Gastrocnemius medialis (tissue), 4 donors: Measurements from ENCODE around the gene ATF4. TPM values are rescaled to one million over a fixed set of nuclear protein-coding genes. Genes with fewer than 3 reads are reported as not detected.

Experiments
- ATAC-seq, 2 donors: fragments of 150-250 bp; one replicate each; pipeline ENCODE4 v1.9.1; 2016
- DNase-seq, 2 donors: peaks; one replicate each; pipeline ENCODE4 v3.0.0-alpha.2; 2019
- H3K27ac ChIP-seq, 4 donors: fragments of 200-600 bp; sonication (generic); 1 replicate in 1 of 4; 2 replicates in 3 of 4; pipeline ENCODE4 v1.5.1; 2016 to 2018; ENCODE audit warnings: mild to moderate bottlenecking in 2 of 4, moderate library complexity in 1 of 4
- H3K27me3 ChIP-seq, 3 donors: fragments of 200-600 bp; sonication (generic) in 2 of 3; 1 replicate in 1 of 3; 2 replicates in 2 of 3; pipeline versions ENCODE4 v1.5.1 to v1.6.0; 2016 to 2019; ENCODE audit warnings: mild to moderate bottlenecking in 1 of 3, moderate library complexity in 1 of 3
- H3K36me3 ChIP-seq, 2 donors: fragments of 200-600 bp; sonication (generic) in 1 of 2; one replicate each; pipeline ENCODE4 v1.5.1; 2017 to 2018
- H3K4me1 ChIP-seq, 2 donors: fragments of 200-600 bp; sonication (generic) in 1 of 2; one replicate each; pipeline ENCODE4 v1.5.1; 2016 to 2017; ENCODE audit warnings: mild to moderate bottlenecking in 2 of 2
- H3K4me3 ChIP-seq, 4 donors: fragments of 200-600 bp; sonication (generic) in 3 of 4; 1 replicate in 1 of 4; 2 replicates in 3 of 4; pipeline ENCODE4 v1.5.1; 2016 to 2019; ENCODE audit warnings: mild to moderate bottlenecking in 2 of 4
- H3K9me3 ChIP-seq, 3 donors: fragments of 200-600 bp; sonication (generic) in 2 of 3; 1 replicate in 1 of 3; 2 replicates in 2 of 3; pipeline ENCODE4 v1.5.1; 2016 to 2019
- CTCF ChIP-seq, 5 experiments: fragments of 450-650 bp in 3 of 5; fragments of 200-600 bp in 2 of 5; sonication (generic) in 2 of 5; IDR thresholded peaks in 4 of 5; conservative IDR thresholded peaks in 1 of 5; 1 replicate in 4 of 5; 2 replicates in 1 of 5; pipeline ENCODE4 v1.5.1; 2016 to 2019; ENCODE audit warnings: antibody characterized with exemption in 5 of 5, mild to moderate bottlenecking in 3 of 5, moderate library complexity in 3 of 5
- POLR2A ChIP-seq, 2 donors: fragments of 450-650 bp; IDR thresholded peaks; one replicate each; pipeline ENCODE4 v1.6.1; 2017; ENCODE audit warnings: antibody characterized with exemption in 2 of 2, mild to moderate bottlenecking in 2 of 2, moderate library complexity in 2 of 2
- in situ Hi-C, 4 donors: fragments of 200-750 bp; cut with MboI; loops; one replicate each; pipeline versions ENCODE4 v1.15.0 to v1.8.0; 2017; ENCODE audit warnings: low sequenced_read_pairs in 4 of 4
- intact Hi-C: fragments of 100-400 bp; cut with DNase I; formaldehyde crosslinking; loops from one replicate; pipeline ENCODE4 v1.15.1; 2023; ENCODE audit warnings: low total_unique reads
- total RNA-seq, 4 donors: library from RNA; depleted of rRNA; stranded (reverse); fragments of >200 nt; gene quantifications; one replicate each; pipeline versions ENCODE4 v1.1.0 to v1.2.3, GENCODE V29; 2016

ATF4 gene
- total RNA-seq, 4 donors from 2014 or later: 480 to 666 (median 533) TPM

DNA sequence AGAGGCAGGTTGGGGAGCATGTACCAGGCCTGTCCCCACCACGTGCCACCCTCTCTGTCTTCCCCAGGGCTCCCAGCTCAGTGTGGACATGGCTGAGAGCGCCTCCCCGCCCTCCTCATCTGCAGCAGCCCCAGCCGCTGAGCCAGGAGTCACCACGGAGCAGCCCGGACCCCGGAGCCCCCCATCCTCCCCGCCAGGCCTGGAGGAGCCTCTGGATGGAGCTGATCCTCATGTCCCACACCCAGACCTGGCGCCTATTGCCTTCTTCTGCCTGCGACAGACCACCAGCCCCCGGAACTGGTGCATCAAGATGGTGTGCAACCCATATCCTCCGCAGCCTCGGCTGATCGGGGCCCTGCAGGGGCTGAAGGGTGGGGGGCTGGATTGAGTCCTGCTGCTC lies 50.3 kb downstream of the ATF4 start, which contains the start of gene CACNA1I:
Gene CACNA1I, plus strand, starts transcription at position 89 of the 400 bp plus-strand sequence. Its CDS starts 0 bp downstream, at position 89.
- ATAC-seq (no peak), DNase-seq (no peak)
- H3K27ac ChIP-seq: no peak within 1 kb of the TSS
- TF ChIP-seq POLR2A (IDR thresholded peaks at IDR 0.05) (no peak), CTCF (IDR thresholded peaks at IDR 0.05 in 4 of 5, conservative IDR thresholded peaks at IDR 0.05 in 1 of 5) (no peak)
- in situ Hi-C loops: no loop called here
- no peaks in the 10 kb centered on the region for H3K36me3 ChIP-seq
- no peaks in the 10 kb centered on the region for H3K4me1 ChIP-seq
- H3K9me3 ChIP-seq: no peaks in the 10 kb centered on the region
- H3K27me3 ChIP-seq: no peaks in the 10 kb centered on the region
- H3K4me3 ChIP-seq: no peak within 1 kb of the TSS
- intact Hi-C loops: no loop called here

DNA sequence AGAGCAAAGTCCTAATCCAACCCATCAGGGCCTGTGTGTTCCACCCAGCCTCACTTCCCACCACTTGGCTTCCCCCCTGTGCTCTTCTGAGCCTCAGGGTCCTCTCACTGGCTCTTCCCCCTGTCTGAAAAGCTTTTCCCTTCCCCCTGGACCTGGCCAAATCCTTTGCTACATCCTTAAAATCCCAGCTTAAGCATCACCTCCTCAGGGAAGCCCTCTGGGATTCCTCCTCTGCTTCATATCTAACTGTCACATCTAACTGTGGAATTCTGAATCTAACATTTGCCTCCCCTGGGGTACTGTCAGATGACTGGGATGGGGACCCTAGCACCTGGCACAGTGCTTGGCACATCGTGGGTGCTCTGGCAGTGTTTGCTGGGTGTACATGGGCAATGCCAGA lies 51.2 kb downstream of the ATF4 start:
- intact Hi-C loops: no loop called here

More for the DNA sequence above, 51.2 kb downstream of the ATF4 start:
- Histone ChIP-seq H3K27me3 (peaks cover 0 to 5% (median 0%) of the 10 kb centered on the region in 3 donors), H3K9me3 (no peaks in the 10 kb centered on the region), H3K27ac (no peak overlapping the region), H3K4me3 (no peak overlapping the region), H3K4me1 (no peaks in the 10 kb centered on the region), H3K36me3 (no peaks in the 10 kb centered on the region)
- TF ChIP-seq POLR2A (IDR thresholded peaks at IDR 0.05): no peak
- TF ChIP-seq CTCF (IDR thresholded peaks at IDR 0.05 in 4 of 5, conservative IDR thresholded peaks at IDR 0.05 in 1 of 5): no peak
- in situ Hi-C loops: no loop called here
- no peak for DNase-seq
- no peak for ATAC-seq

Other genes with a start within 250 kb of the ATF4 start
- 100 to 1,000 TPM; 261 to 680 (median 391) TPM for gene RPL3, start 200.9 kb upstream of the ATF4 start, total RNA-seq
- gene SYNGR1, start 170.6 kb upstream of the ATF4 start, total RNA-seq: 10 to 100 TPM in 2 of 4 donors, 1 to 10 TPM in 2; 2.8 to 17.2 (median 9.7) TPM
- gene TAB1, start 120.8 kb upstream of the ATF4 start, total RNA-seq: 10 to 100 TPM; 13.3 to 16.3 (median 14.8) TPM
- gene MGAT3, start 63.5 kb upstream of the ATF4 start, total RNA-seq: 1 to 10 TPM in 1 of 4 donors, under 1 TPM in 3; 0.55 to 1.0 (median 0.59) TPM
- gene MIEF1, start 18.3 kb upstream of the ATF4 start, total RNA-seq: 10 to 100 TPM; 11.4 to 25.4 (median 12.9) TPM
- gene RPS19BP1, start 12.2 kb downstream of the ATF4 start, total RNA-seq: 100 to 1,000 TPM in 2 of 4 donors, 10 to 100 TPM in 2; 72.2 to 128 (median 104) TPM
- gene CACNA1I, start 50.2 kb downstream of the ATF4 start, total RNA-seq: not detected